Measurements from ENCODE around the gene ACTR10. TPM values are rescaled to one million over a fixed set of nuclear protein-coding genes. Genes with fewer than 3 reads are reported as not detected.

The ACTR10 gene
- total and polyA plus RNA-seq, 2 of the 8 experiments (the other 6 are each of a cell fraction or from before 2014, with no cell fraction given) = 15.4 to 34.6 TPM

DNA sequence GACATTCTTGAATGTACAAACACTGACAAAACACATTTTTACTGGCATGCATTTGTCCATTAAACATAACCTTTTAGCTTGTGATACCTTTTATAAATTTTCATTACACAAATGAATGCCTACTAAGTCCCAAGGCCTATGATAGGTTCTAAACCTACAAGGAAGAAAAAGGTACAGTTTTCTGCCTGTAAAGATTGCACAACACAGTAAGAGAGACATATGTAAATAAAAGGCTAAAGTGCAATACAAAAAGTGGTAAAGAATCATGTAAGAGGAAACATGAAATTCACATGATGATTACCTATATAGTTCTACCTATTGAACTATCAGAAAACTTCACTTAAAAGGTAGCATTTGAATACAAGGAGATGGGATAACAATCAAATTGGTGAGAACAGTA, 83.8 kb downstream of the ACTR10 start:
- Histone ChIP-seq H3K56ac (replicated peaks; ENCODE audit: insufficient read length, low read depth, low read length) (no peak overlapping the region), H3K36me3 (ENCODE audit: control insufficient read depth in 2 of 4, insufficient read depth in 4 of 4, low read length in 3 of 4) (peaks cover 6 to 60% (median 19%) of the 10 kb centered on the region in 4 experiments; a peak in 6 of 8 replicates), H3K14ac (ENCODE audit: insufficient read length) (no peak overlapping the region), H3K4ac (replicated peaks; ENCODE audit: insufficient read length, low read depth, low read length) (no peak overlapping the region), H3K79me2 (ENCODE audit: control insufficient read depth in 1 of 2, insufficient read depth in 2 of 2, low read length in 2 of 2) (peaks cover 0 to 81% of the 10 kb centered on the region in 2 experiments; a peak in 2 of 4 replicates), H3K4me1 (replicated peaks in 1 of 4; ENCODE audit: control insufficient read depth in 3 of 4, insufficient read depth in 4 of 4, low read length in 3 of 4) (no peaks in the 10 kb centered on the region), H3K23me2 (ENCODE audit: low read depth, low read length) (no peaks in the 10 kb centered on the region), H3K23ac (ENCODE audit: insufficient read length) (no peak overlapping the region), H2BK12ac (ENCODE audit: low read depth, low read length) (no peak overlapping the region), H2BK120ac (replicated peaks; ENCODE audit: low read depth, low read length) (no peak overlapping the region), H3K9me3 (ENCODE audit: insufficient read depth in 2 of 2, low read depth in 1 of 2, low read length in 1 of 2) (no peaks in the 10 kb centered on the region), H2AFZ (ENCODE audit: low read length) (no peak overlapping the region), H4K5ac (ENCODE audit: insufficient read length, low read depth, low read length) (no peak overlapping the region), H4K20me1 (replicated peaks in 1 of 2; ENCODE audit: control insufficient read depth in 1 of 2, insufficient read depth in 2 of 2, low read length in 2 of 2) (peaks cover 3 to 6% of the 10 kb centered on the region in 2 experiments), H3K18ac (ENCODE audit: extremely low read depth, low read length) (no peak overlapping the region), H2BK15ac (ENCODE audit: low read length) (no peak overlapping the region), H3K4me2 (ENCODE audit: insufficient read depth in 1 of 2, low read depth in 2 of 2, low read length in 2 of 2) (no peak overlapping the region), H3K4me3 (ENCODE audit: extremely low read depth in 1 of 4, insufficient read depth in 2 of 4, low read depth in 3 of 4, low read length in 4 of 4) (no peak overlapping the region), H2AK5ac (ENCODE audit: low read depth, low read length) (no peak overlapping the region), H3K27ac (ENCODE audit: low read depth, low read length) (no peak overlapping the region), H3K27me3 (replicated peaks in 1 of 4; ENCODE audit: control insufficient read depth in 3 of 4, extremely low read depth in 1 of 4, insufficient read depth in 3 of 4, low read length in 3 of 4) (no peaks in the 10 kb centered on the region), H2BK20ac (ENCODE audit: low read length) (no peak overlapping the region), H3K79me1 (ENCODE audit: low read depth, low read length) (no peaks in the 10 kb centered on the region), H4K91ac (replicated peaks; ENCODE audit: insufficient read length, low read length) (no peak overlapping the region), H4K8ac (ENCODE audit: extremely low read depth, insufficient read depth, low read length) (no peak overlapping the region), H3K9ac (replicated peaks in 1 of 4; ENCODE audit: extremely low read depth in 1 of 4, low read depth in 3 of 4, low read length in 3 of 4) (no peak overlapping the region), H2BK5ac (ENCODE audit: low read depth, low read length) (no peak overlapping the region)
- DNase-seq (ENCODE audit: low read depth in 1 of 2, low spot score in 2 of 2) = no peak
- POLR2A ChIA-PET (ENCODE audit: partially characterized antibody) = interaction anchor here (1.2 kb wide), 1 partner anchor 15 kb away, joined by 4 read pairs; the partner anchor contains the start of gene ARID4A
- no peak for FAIRE-seq
- CTCF ChIA-PET (ENCODE audit: partially characterized antibody) = interaction anchor here (0.6 kb wide), 1 partner anchor 44 kb away, joined by 3 read pairs; no protein-coding TSS in a partner anchor
- no peak for TF ChIP-seq PHF8 (conservative IDR thresholded peaks at IDR 0.05; ENCODE audit: low read depth, low read length)
- no peak for TF ChIP-seq JUN (IDR thresholded peaks at IDR 0.05; ENCODE audit: low read depth, low read length)
- no peak for TF ChIP-seq KDM1A (IDR thresholded peaks at IDR 0.05; ENCODE audit: borderline replicate concordance, low read length)
- no peak for TF ChIP-seq BACH1 (IDR thresholded peaks at IDR 0.05; ENCODE audit: low read length)
- no peak for TF ChIP-seq KDM5A (IDR thresholded peaks at IDR 0.05; ENCODE audit: low read length)
- no peak for TF ChIP-seq RXRA (IDR thresholded peaks at IDR 0.05; ENCODE audit: insufficient read depth, low read depth, low read length)
- TF ChIP-seq, protein P1, sequence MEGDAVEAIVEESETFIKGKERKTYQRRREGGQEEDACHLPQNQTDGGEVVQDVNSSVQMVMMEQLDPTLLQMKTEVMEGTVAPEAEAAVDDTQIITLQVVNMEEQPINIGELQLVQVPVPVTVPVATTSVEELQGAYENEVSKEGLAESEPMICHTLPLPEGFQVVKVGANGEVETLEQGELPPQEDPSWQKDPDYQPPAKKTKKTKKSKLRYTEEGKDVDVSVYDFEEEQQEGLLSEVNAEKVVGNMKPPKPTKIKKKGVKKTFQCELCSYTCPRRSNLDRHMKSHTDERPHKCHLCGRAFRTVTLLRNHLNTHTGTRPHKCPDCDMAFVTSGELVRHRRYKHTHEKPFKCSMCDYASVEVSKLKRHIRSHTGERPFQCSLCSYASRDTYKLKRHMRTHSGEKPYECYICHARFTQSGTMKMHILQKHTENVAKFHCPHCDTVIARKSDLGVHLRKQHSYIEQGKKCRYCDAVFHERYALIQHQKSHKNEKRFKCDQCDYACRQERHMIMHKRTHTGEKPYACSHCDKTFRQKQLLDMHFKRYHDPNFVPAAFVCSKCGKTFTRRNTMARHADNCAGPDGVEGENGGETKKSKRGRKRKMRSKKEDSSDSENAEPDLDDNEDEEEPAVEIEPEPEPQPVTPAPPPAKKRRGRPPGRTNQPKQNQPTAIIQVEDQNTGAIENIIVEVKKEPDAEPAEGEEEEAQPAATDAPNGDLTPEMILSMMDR (IDR thresholded peaks at IDR 0.05; ENCODE audit: control extremely low read depth in 1 of 3, insufficient read depth in 1 of 3, low read depth in 1 of 3, low read length in 3 of 3) = no peak
- no peak for TF ChIP-seq HDAC2 (IDR thresholded peaks at IDR 0.05; ENCODE audit: borderline replicate concordance in 1 of 2, low read depth in 2 of 2, low read length in 2 of 2)
- no peak for TF ChIP-seq SP1 (IDR thresholded peaks at IDR 0.05; ENCODE audit: low read depth, low read length)
- no peak for TF ChIP-seq SIX5 (IDR thresholded peaks at IDR 0.05; ENCODE audit: low read depth, low read length)
- no peak for TF ChIP-seq ZNF274 (IDR thresholded peaks at IDR 0.05; ENCODE audit: borderline replicate concordance, extremely low read depth, low read length)
- TF ChIP-seq EP300 (IDR thresholded peaks at IDR 0.05; ENCODE audit: borderline replicate concordance in 1 of 2, low read depth in 2 of 2, low read length in 2 of 2) = no peak
